Common myeloid progenitor, CD34-positive (primary cell): ENCODE results near the gene BNC2.

ENCODE experiments used
- CTCF ChIA-PET: fragments of 350-600 bp; sonication (Branson Sonifier 250); formaldehyde crosslinking; loops from one replicate; lab custom pipeline; 2021; ENCODE audit warnings: antibody characterized with exemption; lab: Charles Lee
- POLR2A ChIA-PET: fragments of 350-600 bp; sonication (Branson Sonifier 250); formaldehyde crosslinking; loops from one replicate; lab custom pipeline; 2021; ENCODE audit warnings: antibody characterized with exemption; lab: Charles Lee
- DNase-seq, 3 donors: peaks; one replicate each; pipeline versions ENCODE4 v3.0.0 to v3.0.0-alpha.2; 2013
- H3K27ac ChIP-seq, 2 experiments: 1 replicate in 1 of 2; 2 replicates in 1 of 2; pipeline ENCODE4 v1.7.0; 2013; ENCODE audit warnings: inconsistent platforms in 2 of 2, low read length in 2 of 2, mild to moderate bottlenecking in 2 of 2, low read depth in 1 of 2, moderate library complexity in 1 of 2; ENCODE audit not compliant: severe bottlenecking in 2 of 2, insufficient read depth in 1 of 2, poor library complexity in 1 of 2
- H3K27me3 ChIP-seq, 5 experiments: replicated peaks in 2 of 5; 1 replicate in 3 of 5; 2 replicates in 2 of 5; pipeline versions ENCODE4 v1.6.1 to v1.7.0; 2013; ENCODE audit warnings: low read length in 4 of 5, mild to moderate bottlenecking in 2 of 5, moderate library complexity in 2 of 5, inconsistent platforms in 1 of 5; ENCODE audit not compliant: insufficient read depth in 5 of 5, control insufficient read depth in 4 of 5
- H3K36me3 ChIP-seq, 4 experiments: 1 replicate in 2 of 4; 2 replicates in 2 of 4; pipeline versions ENCODE4 v1.6.1 to v1.7.0; 2013; ENCODE audit warnings: low read length in 3 of 4, control low read depth in 1 of 4, mild to moderate bottlenecking in 1 of 4; ENCODE audit not compliant: control insufficient read depth in 4 of 4, insufficient read depth in 4 of 4
- H3K4me1 ChIP-seq, 4 experiments: 1 replicate in 3 of 4; 2 replicates in 1 of 4; pipeline versions ENCODE4 v1.6.1 to v1.7.1; 2013; ENCODE audit warnings: low read length in 3 of 4, mild to moderate bottlenecking in 3 of 4, control low read depth in 1 of 4, inconsistent platforms in 1 of 4, moderate library complexity in 1 of 4; ENCODE audit not compliant: control insufficient read depth in 4 of 4, insufficient read depth in 4 of 4; ENCODE audit errors: control extremely low read depth in 1 of 4
- H3K4me3 ChIP-seq, 7 experiments: 1 replicate in 4 of 7; 2 replicates in 3 of 7; pipeline versions ENCODE4 v1.5.1 to v1.7.0; 2013; ENCODE audit warnings: mild to moderate bottlenecking in 7 of 7, low read length in 6 of 7, moderate library complexity in 6 of 7, inconsistent platforms in 2 of 7, low read depth in 2 of 7, control low read depth in 1 of 7; ENCODE audit not compliant: insufficient read depth in 4 of 7, control insufficient read depth in 1 of 7; ENCODE audit errors: extremely low read depth in 1 of 7
- H3K9me3 ChIP-seq, 5 experiments: 1 replicate in 4 of 5; 2 replicates in 1 of 5; pipeline versions ENCODE4 v1.6.1 to v1.7.1; 2013; ENCODE audit warnings: low read length in 4 of 5, mild to moderate bottlenecking in 2 of 5, inconsistent platforms in 1 of 5, low read depth in 1 of 5, moderate library complexity in 1 of 5; ENCODE audit not compliant: control insufficient read depth in 4 of 5, insufficient read depth in 2 of 5; ENCODE audit errors: control extremely low read depth in 1 of 5
- WGBS: methylation state at CpG from one replicate; pipeline ENCODE4 v1.1.5; 2013; ENCODE audit not compliant: insufficient coverage; 5-methylcytosine and 5-hydroxymethylcytosine counted together

Gene BNC2

GRCh38 chr9:16846986-16847385 is 23.5 kb downstream of the BNC2 start:
- ChIA-PET CTCF (no interaction called here), POLR2A (no interaction called here)
- WGBS: no CpG with 5 or more reads among the region's 3 CpGs
- Histone ChIP-seq H3K9me3 (peaks cover 0 to 2% (median 0%) of the 10 kb centered on the region in 5 experiments), H3K27me3 (no peaks in the 10 kb centered on the region), H3K4me3 (no peak overlapping the region), H3K36me3 (no peaks in the 10 kb centered on the region), H3K4me1 (no peaks in the 10 kb centered on the region), H3K27ac (no peak overlapping the region)
- no peak for DNase-seq

GRCh38 chr9:16846367-16846766 is 24.1 kb downstream of the BNC2 start:
- Histone ChIP-seq H3K4me3 (no peak overlapping the region), H3K4me1 (no peaks in the 10 kb centered on the region), H3K9me3 (peaks cover 0 to 2% (median 0%) of the 10 kb centered on the region in 5 experiments), H3K27me3 (no peaks in the 10 kb centered on the region), H3K36me3 (no peaks in the 10 kb centered on the region), H3K27ac (no peak overlapping the region)
- ChIA-PET POLR2A (no interaction called here), CTCF (no interaction called here)
- WGBS: 97% methylated on average over 6 of the region's 6 CpGs
- DNase-seq: no peak

GRCh38 chr9:16834817-16835216 is 35.7 kb downstream of the BNC2 start:
- ChIA-PET CTCF (no interaction called here), POLR2A (no interaction called here)
- DNase-seq: no peak
- peaks cover 0 to 19% (median 7%) of the 10 kb centered on the region in 5 experiments for H3K27me3 ChIP-seq
- 60% methylated on average over 1 of the region's 5 CpGs for WGBS
- H3K4me3 ChIP-seq: no peak overlapping the region
- H3K4me1 ChIP-seq: no peaks in the 10 kb centered on the region
- H3K9me3 ChIP-seq: no peaks in the 10 kb centered on the region
- no peak overlapping the region for H3K27ac ChIP-seq
- no peaks in the 10 kb centered on the region for H3K36me3 ChIP-seq

GRCh38 chr9:16833296-16833835 is 37.1 kb downstream of the BNC2 start:
- Histone ChIP-seq H3K27me3 (peaks cover 2 to 32% (median 10%) of the 10 kb centered on the region in 5 experiments), H3K4me3 (no peak overlapping the region), H3K36me3 (no peaks in the 10 kb centered on the region), H3K4me1 (peaks cover 0 to 4% (median 0%) of the 10 kb centered on the region in 4 experiments), H3K9me3 (no peaks in the 10 kb centered on the region), H3K27ac (no peak overlapping the region)
- ChIA-PET CTCF (no interaction called here), POLR2A (no interaction called here)
- no peak for DNase-seq
- WGBS: 90% methylated on average over 2 of the region's 3 CpGs

GRCh38 chr9:16832101-16832500 is 38.4 kb downstream of the BNC2 start:
- H3K27me3 ChIP-seq: peaks cover 2 to 43% (median 12%) of the 10 kb centered on the region in 5 experiments
- H3K27ac ChIP-seq: no peak overlapping the region
- no peaks in the 10 kb centered on the region for H3K36me3 ChIP-seq
- no peaks in the 10 kb centered on the region for H3K9me3 ChIP-seq
- 92% methylated on average over 2 of the region's 3 CpGs for WGBS
- CTCF ChIA-PET: no interaction called here
- POLR2A ChIA-PET: no interaction called here
- no peak overlapping the region for H3K4me3 ChIP-seq
- peaks cover 0 to 4% (median 0%) of the 10 kb centered on the region in 4 experiments for H3K4me1 ChIP-seq
- DNase-seq: no peak

GRCh38 chr9:16830806-16831205 is 39.7 kb downstream of the BNC2 start:
- no CpG with 5 or more reads among the region's 4 CpGs for WGBS
- ChIA-PET CTCF (no interaction called here), POLR2A (no interaction called here)
- H3K4me1 ChIP-seq: peaks cover 0 to 4% (median 0%) of the 10 kb centered on the region in 4 experiments
- no peak overlapping the region for H3K27ac ChIP-seq
- DNase-seq: no peak
- no peaks in the 10 kb centered on the region for H3K9me3 ChIP-seq
- H3K4me3 ChIP-seq: no peak overlapping the region
- H3K36me3 ChIP-seq: no peaks in the 10 kb centered on the region
- peaks cover 2 to 52% (median 17%) of the 10 kb centered on the region in 5 experiments for H3K27me3 ChIP-seq

GRCh38 chr9:16828340-16829281 is 41.9 kb downstream of the BNC2 start:
- DNase-seq: peak in 1 of 3 donors; percentile 8

More at GRCh38 chr9:16828340-16829281, 41.9 kb downstream of the BNC2 start:
- peaks cover 0 to 4% (median 0%) of the 10 kb centered on the region in 4 experiments for H3K4me1 ChIP-seq
- ChIA-PET CTCF (no interaction called here), POLR2A (no interaction called here)
- H3K27me3 ChIP-seq: peaks cover 2 to 57% (median 17%) of the 10 kb centered on the region in 5 experiments
- WGBS: 10% methylated on average over 20 of the region's 30 CpGs
- peak overlapping the region in 1 of 7 experiments; percentile 47 for H3K4me3 ChIP-seq
- no peaks in the 10 kb centered on the region for H3K9me3 ChIP-seq
- no peaks in the 10 kb centered on the region for H3K36me3 ChIP-seq
- H3K27ac ChIP-seq: no peak overlapping the region
